Ishikawa (cell line): ENCODE results near the gene LCT.

Experiments
- CEBPB ChIP-seq: IDR thresholded peaks from 2 replicates; pipeline ENCODE4 v1.6.1; 2012
- CREB1 ChIP-seq: IDR thresholded peaks from 2 replicates; pipeline ENCODE4 v1.6.1; 2012; ENCODE audit warnings: low read depth
- EGR1 ChIP-seq: IDR thresholded peaks from 2 replicates; pipeline ENCODE4 v1.6.1; 2012
- EP300 ChIP-seq: IDR thresholded peaks from 2 replicates; pipeline ENCODE4 v1.6.1; 2012; ENCODE audit warnings: borderline replicate concordance
- FOXM1 ChIP-seq: IDR thresholded peaks from 2 replicates; pipeline ENCODE4 v1.6.1; 2012; ENCODE audit warnings: low read depth, borderline replicate concordance
- NFIC ChIP-seq: IDR thresholded peaks from 2 replicates; pipeline ENCODE4 v1.6.1; 2012
- RAD21 ChIP-seq: IDR thresholded peaks from 2 replicates; pipeline ENCODE4 v1.6.1; 2012; ENCODE audit warnings: low read depth
- TAF1 ChIP-seq: IDR thresholded peaks from 2 replicates; pipeline ENCODE4 v1.6.1; 2012; ENCODE audit warnings: low read depth, mild to moderate bottlenecking
- TCF12 ChIP-seq: IDR thresholded peaks from 2 replicates; pipeline ENCODE4 v1.6.1; 2012; ENCODE audit warnings: low read depth
- TEAD4 ChIP-seq: IDR thresholded peaks from 2 replicates; pipeline ENCODE4 v1.6.1; 2012
- USF1 ChIP-seq: IDR thresholded peaks from 2 replicates; pipeline ENCODE4 v1.6.1; 2012
- YY1 ChIP-seq: IDR thresholded peaks from 2 replicates; pipeline ENCODE4 v1.6.1; 2012; ENCODE audit warnings: low read depth
- ZBTB7A ChIP-seq: IDR thresholded peaks from 2 replicates; pipeline ENCODE4 v1.6.1; 2012; ENCODE audit warnings: low read depth
- TF ChIP-seq, protein P1 (sequence below): IDR thresholded peaks from 2 replicates; pipeline ENCODE4 v1.6.1; 2012; ENCODE audit warnings: low read depth, mild to moderate bottlenecking
- TF ChIP-seq, protein P2 (sequence below): IDR thresholded peaks from 2 replicates; pipeline ENCODE4 v1.6.1; 2012

The LCT gene

GRCh38 chr2:135786823-135787222, 50.2 kb downstream of the LCT start:
- TF ChIP-seq FOXM1 (no peak), YY1 (no peak), TAF1 (no peak), CREB1 (no peak), TCF12 (no peak), ZBTB7A (no peak), CEBPB (no peak), USF1 (no peak), NFIC (no peak)

DNA sequence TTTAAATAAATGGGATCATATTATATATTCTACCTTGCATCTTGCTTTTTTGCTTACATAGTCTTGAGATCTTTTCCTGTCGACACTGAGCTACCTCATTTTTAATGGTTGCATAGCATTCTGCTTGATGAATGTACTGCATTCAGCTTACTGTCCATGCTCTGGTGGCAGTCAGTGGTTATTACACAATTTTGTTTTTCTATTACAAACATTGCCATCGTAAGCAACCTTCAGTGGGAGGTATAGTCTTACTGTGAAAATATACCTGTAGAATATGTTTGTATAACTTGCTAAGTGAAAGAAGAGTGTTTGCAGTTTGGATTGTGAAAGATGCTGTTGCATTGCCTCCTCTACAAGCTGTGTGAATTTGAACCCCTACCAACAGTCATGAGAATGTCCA, 52.0 kb downstream of the LCT start:
- TF ChIP-seq, protein P1, sequence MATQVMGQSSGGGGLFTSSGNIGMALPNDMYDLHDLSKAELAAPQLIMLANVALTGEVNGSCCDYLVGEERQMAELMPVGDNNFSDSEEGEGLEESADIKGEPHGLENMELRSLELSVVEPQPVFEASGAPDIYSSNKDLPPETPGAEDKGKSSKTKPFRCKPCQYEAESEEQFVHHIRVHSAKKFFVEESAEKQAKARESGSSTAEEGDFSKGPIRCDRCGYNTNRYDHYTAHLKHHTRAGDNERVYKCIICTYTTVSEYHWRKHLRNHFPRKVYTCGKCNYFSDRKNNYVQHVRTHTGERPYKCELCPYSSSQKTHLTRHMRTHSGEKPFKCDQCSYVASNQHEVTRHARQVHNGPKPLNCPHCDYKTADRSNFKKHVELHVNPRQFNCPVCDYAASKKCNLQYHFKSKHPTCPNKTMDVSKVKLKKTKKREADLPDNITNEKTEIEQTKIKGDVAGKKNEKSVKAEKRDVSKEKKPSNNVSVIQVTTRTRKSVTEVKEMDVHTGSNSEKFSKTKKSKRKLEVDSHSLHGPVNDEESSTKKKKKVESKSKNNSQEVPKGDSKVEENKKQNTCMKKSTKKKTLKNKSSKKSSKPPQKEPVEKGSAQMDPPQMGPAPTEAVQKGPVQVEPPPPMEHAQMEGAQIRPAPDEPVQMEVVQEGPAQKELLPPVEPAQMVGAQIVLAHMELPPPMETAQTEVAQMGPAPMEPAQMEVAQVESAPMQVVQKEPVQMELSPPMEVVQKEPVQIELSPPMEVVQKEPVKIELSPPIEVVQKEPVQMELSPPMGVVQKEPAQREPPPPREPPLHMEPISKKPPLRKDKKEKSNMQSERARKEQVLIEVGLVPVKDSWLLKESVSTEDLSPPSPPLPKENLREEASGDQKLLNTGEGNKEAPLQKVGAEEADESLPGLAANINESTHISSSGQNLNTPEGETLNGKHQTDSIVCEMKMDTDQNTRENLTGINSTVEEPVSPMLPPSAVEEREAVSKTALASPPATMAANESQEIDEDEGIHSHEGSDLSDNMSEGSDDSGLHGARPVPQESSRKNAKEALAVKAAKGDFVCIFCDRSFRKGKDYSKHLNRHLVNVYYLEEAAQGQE: no peak
- TF ChIP-seq CREB1 (no peak), CEBPB (no peak), YY1 (no peak), TAF1 (no peak), NFIC (no peak)

- TF ChIP-seq NFIC (no peak), USF1 (no peak), YY1 (no peak), RAD21 (no peak)
- TF ChIP-seq, protein P2, sequence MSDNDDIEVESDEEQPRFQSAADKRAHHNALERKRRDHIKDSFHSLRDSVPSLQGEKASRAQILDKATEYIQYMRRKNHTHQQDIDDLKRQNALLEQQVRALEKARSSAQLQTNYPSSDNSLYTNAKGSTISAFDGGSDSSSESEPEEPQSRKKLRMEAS: no peak
Observed at GRCh38 chr2:135783439-135783838, 53.5 kb downstream of the LCT start.

DNA sequence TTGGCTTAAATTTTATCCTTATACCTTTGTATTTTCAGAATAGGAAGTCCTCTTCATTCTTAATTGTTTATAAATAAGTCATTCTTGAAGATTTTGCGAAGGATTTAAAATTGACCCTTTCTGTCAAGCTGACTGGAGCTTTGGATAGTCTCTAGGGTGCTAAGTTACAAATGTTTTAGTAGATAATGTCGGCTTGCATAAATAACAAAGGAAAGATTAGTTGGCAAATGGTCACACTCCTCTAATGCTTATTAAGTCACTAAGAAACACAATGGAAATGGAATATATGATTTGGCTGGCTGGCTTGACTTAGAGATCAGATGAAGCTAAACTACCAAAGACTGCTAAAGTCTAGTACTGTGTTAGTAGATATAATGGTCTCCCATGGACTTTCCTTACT, 54.8 kb downstream of the LCT start:
- no peak for TF ChIP-seq YY1
- no peak for TF ChIP-seq CEBPB
- TF ChIP-seq RAD21: no peak
- no peak for TF ChIP-seq ZBTB7A
- TF ChIP-seq, protein P1: no peak
- TF ChIP-seq, protein P2: no peak
- TF ChIP-seq TAF1: no peak
- TF ChIP-seq USF1: no peak
- TF ChIP-seq EGR1: no peak
- TF ChIP-seq TEAD4: no peak
- no peak for TF ChIP-seq CREB1
- TF ChIP-seq TCF12: no peak
- no peak for TF ChIP-seq NFIC
- TF ChIP-seq EP300: no peak
- TF ChIP-seq FOXM1: no peak

- TF ChIP-seq CEBPB (no peak), TAF1 (no peak), YY1 (no peak), EP300 (no peak), FOXM1 (no peak), ZBTB7A (no peak), TEAD4 (no peak), NFIC (no peak), TCF12 (no peak), CREB1 (no peak), USF1 (no peak), EGR1 (no peak), RAD21 (no peak)
- TF ChIP-seq, protein P2: no peak
- TF ChIP-seq, protein P1: no peak
Observed at GRCh38 chr2:135776367-135776766, 60.6 kb downstream of the LCT start.
